HFFc6 (cell line): ENCODE data around the gene UGCG. TPM values are rescaled to one million over a fixed set of nuclear protein-coding genes. Genes with fewer than 3 reads are reported as not detected.
"Not testable (repeated sequence)": the region's sequence is repeated elsewhere in the genome, so short reads cannot be mapped to it uniquely, and the experiment has no call there.

Experiments used
- DNase-seq: peaks from one replicate; pipeline ENCODE4 v3.0.0-alpha.2; 2018
- H3K27ac Mint-ChIP-seq: 2 replicates; pipeline ENCODE4 v1.8.0; 2020; ENCODE audit warnings: mild to moderate bottlenecking, mixed read lengths
- H3K27me3 Mint-ChIP-seq: 2 replicates; pipeline ENCODE4 v1.8.0; 2021; ENCODE audit warnings: mild to moderate bottlenecking, moderate library complexity, mixed read lengths; ENCODE audit not compliant: insufficient read depth
- H3K36me3 Mint-ChIP-seq: 2 replicates; pipeline ENCODE4 v1.8.0; 2021; ENCODE audit warnings: low read depth, mixed read lengths
- H3K4me1 Mint-ChIP-seq: 2 replicates; pipeline ENCODE4 v1.8.0; 2020; ENCODE audit warnings: low read depth, mixed read lengths
- H3K4me3 Mint-ChIP-seq: 2 replicates; pipeline ENCODE4 v1.8.0; 2020; ENCODE audit warnings: mild to moderate bottlenecking, moderate library complexity, mixed read lengths
- H3K9me3 Mint-ChIP-seq: 2 replicates; pipeline ENCODE4 v1.8.0; 2020; ENCODE audit warnings: mild to moderate bottlenecking, mixed read lengths
- total RNA-seq, 6 experiments: library from RNA; stranded (reverse); fragmentation: NEBNext Ultra II Directional; extraction: Animal tissue kit (Norgen Biotek cat#: 25700); gene quantifications; 2 replicates in 1 of 6; 3 replicates in 5 of 6; pipeline ENCODE4 v1.2.3, GENCODE V29; 2021
- TF ChIP-seq, protein P1 (sequence below): fragments of 200-600 bp; sonication (generic); IDR thresholded peaks from 2 replicates; pipeline ENCODE4 v1.5.0; 2021; ENCODE audit warnings: antibody characterized with exemption, mild to moderate bottlenecking

Gene UGCG
- total RNA-seq, 6 experiments from 2014 or later: 45.5 to 82.3 (median 70.4) TPM

DNA sequence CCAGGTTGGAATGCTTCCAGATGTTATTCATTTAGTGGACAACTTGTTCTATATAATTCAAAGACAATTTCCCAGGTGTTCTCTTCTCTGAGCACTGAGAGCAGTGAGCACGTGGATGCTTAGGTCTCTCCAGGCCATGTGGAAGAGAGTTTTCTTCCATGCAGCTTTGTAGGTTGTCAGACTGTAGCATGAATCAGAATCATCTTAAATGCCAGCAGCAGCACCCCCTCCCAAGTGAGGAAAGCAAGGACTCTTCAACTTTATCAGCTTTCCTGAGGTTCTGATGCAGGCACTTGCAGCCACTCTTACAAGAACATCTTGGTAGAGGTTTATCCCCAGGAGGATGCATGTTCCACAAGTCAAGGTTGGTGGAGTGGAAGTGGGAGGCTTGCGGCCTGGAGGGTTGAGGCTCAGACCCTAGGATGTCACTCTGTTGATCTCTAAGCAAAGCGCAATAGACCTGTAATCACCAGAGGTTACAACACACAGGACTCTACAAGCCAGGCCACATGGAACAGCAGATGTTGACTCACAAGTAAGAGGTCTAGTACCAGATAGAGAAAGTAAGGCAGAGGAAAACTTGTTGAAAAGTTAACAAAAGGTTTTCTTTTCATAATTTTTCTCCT lies 47.7 kb downstream of the UGCG start:
- H3K9me3 Mint-ChIP-seq: no peaks in the 10 kb centered on the region
- peaks cover under 1% of the 10 kb centered on the region; the same call in 1 of the 2 replicates for H3K36me3 Mint-ChIP-seq
- H3K4me1 Mint-ChIP-seq: peaks cover 65% of the 10 kb centered on the region
- TF ChIP-seq, protein P1, sequence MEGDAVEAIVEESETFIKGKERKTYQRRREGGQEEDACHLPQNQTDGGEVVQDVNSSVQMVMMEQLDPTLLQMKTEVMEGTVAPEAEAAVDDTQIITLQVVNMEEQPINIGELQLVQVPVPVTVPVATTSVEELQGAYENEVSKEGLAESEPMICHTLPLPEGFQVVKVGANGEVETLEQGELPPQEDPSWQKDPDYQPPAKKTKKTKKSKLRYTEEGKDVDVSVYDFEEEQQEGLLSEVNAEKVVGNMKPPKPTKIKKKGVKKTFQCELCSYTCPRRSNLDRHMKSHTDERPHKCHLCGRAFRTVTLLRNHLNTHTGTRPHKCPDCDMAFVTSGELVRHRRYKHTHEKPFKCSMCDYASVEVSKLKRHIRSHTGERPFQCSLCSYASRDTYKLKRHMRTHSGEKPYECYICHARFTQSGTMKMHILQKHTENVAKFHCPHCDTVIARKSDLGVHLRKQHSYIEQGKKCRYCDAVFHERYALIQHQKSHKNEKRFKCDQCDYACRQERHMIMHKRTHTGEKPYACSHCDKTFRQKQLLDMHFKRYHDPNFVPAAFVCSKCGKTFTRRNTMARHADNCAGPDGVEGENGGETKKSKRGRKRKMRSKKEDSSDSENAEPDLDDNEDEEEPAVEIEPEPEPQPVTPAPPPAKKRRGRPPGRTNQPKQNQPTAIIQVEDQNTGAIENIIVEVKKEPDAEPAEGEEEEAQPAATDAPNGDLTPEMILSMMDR: no peak
- no peak for DNase-seq
- no peak overlapping the region for H3K4me3 Mint-ChIP-seq
- H3K27ac Mint-ChIP-seq: no peak overlapping the region
- H3K27me3 Mint-ChIP-seq: peaks cover 9% of the 10 kb centered on the region

DNA sequence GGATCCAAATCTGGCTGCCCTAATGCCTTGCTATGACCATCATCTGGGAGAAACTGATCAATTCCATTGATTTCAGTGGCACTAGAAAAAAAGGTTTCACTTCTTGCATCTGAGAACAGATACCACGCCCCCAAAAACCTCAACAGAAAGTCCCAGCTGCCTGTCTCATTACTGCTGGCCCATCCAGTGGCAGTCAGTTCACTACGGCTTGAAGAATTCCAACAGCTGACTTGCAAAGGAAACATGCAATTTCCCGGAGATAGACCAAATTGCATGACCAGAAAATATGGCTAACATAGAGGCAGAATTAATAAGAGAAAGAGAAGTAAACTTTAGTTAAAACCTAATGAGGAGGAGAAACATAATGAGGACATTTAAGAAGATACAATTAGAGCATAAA lies 48.6 kb downstream of the UGCG start:
- Mint-ChIP-seq H3K4me1 (peaks cover 68% of the 10 kb centered on the region), H3K27ac (no peak overlapping the region), H3K27me3 (peaks cover 2% of the 10 kb centered on the region; the same call in 1 of the 2 replicates), H3K9me3 (no peaks in the 10 kb centered on the region), H3K36me3 (no peaks in the 10 kb centered on the region), H3K4me3 (no peak overlapping the region)
- no peak for DNase-seq
- TF ChIP-seq, protein P1: no peak

DNA sequence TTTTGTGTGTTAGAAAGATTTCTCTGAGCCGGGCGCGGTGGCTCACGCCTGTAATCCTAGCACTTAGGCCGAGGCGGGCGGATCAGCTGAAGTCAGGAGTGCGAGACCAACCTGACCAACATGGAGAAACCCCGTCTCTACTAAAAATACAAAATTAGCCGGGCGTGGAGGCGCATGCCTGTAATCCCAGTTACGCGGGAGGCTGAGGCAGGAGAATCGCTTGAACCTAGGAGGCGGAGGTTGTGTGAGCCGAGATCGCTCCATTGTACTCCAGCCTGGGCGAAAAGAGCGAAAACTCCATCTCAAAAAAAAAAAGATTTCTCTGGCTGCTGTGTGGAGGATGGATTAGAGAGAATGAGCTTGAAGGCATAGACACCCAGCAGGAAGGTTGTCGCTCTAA lies 51.5 kb downstream of the UGCG start:
- not testable (repeated sequence) for H3K27ac Mint-ChIP-seq, H3K9me3 Mint-ChIP-seq, H3K27me3 Mint-ChIP-seq, H3K36me3 Mint-ChIP-seq, DNase-seq, H3K4me3 Mint-ChIP-seq
- peaks cover 66% of the 10 kb centered on the region for H3K4me1 Mint-ChIP-seq

DNA sequence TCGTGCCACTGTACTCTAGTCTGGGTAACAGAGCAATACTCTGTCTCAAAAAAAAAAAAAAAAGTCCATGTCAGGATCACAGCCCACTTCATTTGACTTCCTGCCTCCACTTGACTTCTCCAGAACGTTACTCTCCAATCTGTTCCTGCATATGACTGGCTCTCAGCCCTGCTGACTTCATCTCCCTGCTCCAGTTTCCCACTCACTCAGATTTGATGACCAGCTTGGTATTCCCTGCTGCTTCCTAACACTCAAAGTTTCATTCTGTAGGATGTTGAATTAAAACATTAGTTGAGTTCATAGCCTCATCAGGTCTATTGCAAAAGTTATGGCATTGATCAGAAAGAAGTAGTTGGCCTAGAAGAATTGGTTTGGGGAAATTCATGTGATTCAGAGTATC lies 52.3 kb downstream of the UGCG start:
- TF ChIP-seq, protein P1: no peak

DNA sequence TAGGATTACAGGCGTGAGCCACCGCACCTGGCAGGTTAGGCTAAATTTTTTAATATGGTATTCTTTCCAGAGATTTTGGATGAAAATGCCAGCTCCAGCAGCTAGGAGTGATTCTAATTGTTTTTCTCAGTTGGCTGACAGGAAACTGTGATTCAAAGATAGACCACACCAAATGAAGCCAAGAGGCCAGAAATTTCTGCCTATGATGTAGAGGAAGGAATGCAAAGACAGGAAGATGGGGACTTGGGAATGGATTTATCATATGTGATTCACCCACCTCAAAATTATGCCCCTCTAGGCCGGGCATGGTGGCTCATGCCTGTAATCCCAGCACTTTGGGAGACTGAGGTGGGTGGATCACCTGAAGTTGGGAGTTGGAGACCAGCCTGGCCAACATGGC lies 53.3 kb downstream of the UGCG start:
- TF ChIP-seq, protein P1: no peak
- Mint-ChIP-seq H3K4me3 (no peak overlapping the region), H3K4me1 (peaks cover 61% of the 10 kb centered on the region), H3K27me3 (no peaks in the 10 kb centered on the region; the same call in 1 of the 2 replicates), H3K36me3 (no peaks in the 10 kb centered on the region), H3K9me3 (no peaks in the 10 kb centered on the region), H3K27ac (peak overlapping the region; percentile 15)
- peak; percentile 32 for DNase-seq

More for the DNA sequence above, 52.3 kb downstream of the UGCG start:
- Mint-ChIP-seq H3K27me3 (no peaks in the 10 kb centered on the region; the same call in 1 of the 2 replicates), H3K27ac (peak overlapping the region; percentile 52), H3K4me1 (peaks cover 69% of the 10 kb centered on the region), H3K4me3 (no peak overlapping the region), H3K9me3 (no peaks in the 10 kb centered on the region), H3K36me3 (no peaks in the 10 kb centered on the region)
- no peak for DNase-seq

DNA sequence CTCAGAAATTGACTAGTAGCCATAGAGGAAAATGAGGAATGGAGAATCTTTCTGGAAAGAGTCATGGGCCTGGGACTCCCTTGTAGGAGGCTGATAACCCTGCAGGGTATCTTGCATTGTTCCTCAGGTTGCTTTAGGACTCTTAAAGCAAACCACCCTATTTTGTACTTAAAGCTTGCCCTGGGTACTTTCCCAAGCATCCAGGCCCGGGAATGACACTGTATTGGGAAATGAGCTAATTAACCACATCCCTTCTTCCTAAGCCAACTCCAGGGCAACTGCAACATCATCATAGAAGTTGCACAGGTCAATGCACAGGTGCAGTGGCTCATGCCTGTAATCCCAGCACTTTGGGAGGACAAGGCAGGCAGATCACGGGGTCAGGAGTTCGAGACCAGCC lies 55.9 kb downstream of the UGCG start:
- peak; percentile 50 for DNase-seq
- no peak overlapping the region for H3K4me3 Mint-ChIP-seq
- no peaks in the 10 kb centered on the region for H3K36me3 Mint-ChIP-seq
- peaks cover 57% of the 10 kb centered on the region for H3K4me1 Mint-ChIP-seq
- H3K27me3 Mint-ChIP-seq: no peaks in the 10 kb centered on the region; the same call in 1 of the 2 replicates
- TF ChIP-seq, protein P1: no peak
- H3K27ac Mint-ChIP-seq: peak overlapping the region; percentile 72
- no peaks in the 10 kb centered on the region for H3K9me3 Mint-ChIP-seq
